NCI-H460 (cell line): ENCODE results near the gene OSCP1. TPM values are rescaled to one million over a fixed set of nuclear protein-coding genes. Genes with fewer than 3 reads are reported as not detected.

Source experiments
- DNase-seq: peaks from one replicate; pipeline ENCODE4 v3.0.0-alpha.2; 2016; ENCODE audit warnings: low read depth; ENCODE audit errors: extremely low read depth
- total RNA-seq: library from RNA; depleted of rRNA; stranded (reverse); fragments of >200 nt; shearing (Covaris generic); gene quantifications from 2 replicates; pipeline ENCODE4 v1.2.3, GENCODE V29; 2014

OSCP1 gene
- total RNA-seq, 1 experiment from 2014 or later: 6.0 TPM

DNA sequence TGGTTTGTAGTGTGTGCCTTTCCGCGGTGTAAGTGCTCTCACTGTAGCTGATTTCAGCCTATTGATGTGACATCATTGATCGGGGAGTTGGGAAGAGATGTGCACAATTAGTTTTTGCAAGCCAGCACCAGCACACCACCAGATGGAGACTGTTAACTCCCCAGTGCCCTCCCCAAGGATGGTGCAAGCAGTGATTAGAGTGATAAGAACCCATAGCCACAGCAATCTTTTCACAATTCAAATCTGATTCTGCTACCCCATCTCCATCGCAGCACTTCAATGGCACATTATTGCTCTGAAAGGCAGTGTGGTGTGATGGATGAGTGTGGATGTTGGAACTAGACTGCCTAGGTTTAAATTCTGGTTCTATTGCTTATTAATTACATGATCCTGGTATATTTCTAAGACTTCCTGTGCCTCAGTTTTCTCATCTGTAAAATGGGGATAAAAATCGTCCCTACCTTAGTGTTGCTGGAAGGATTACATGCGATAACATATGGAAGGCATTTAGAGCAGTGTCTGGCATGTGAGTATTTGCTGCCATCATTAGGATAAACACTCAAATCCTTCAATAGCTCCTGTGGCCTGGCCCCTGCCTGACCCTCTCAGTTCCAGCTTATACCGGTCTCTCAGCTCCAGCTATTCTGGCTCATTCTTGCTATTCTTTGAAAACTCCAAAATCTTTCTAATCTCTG lies 25.8 kb upstream of the OSCP1 start:
- DNase-seq: no peak

DNA sequence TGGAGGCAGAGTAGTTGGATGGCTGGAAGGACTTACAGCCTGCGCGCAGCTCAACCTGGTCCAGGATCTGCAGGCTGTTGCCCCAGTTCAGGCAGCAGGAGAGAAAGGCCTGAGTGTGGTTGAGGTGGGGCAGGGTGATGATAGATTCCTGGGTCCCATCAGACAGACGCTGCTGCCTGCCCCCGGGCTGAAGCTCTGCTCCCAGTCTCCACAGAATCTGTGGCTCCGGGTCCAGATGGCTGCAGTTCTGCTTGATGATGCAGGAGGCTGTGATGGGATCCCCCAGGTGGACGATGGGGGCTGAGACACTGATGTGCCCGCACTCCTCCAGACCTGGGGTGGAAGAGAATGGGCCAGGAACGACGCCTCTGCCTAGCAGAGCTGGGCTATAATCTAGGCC lies 25.1 kb upstream of the OSCP1 start:
- no peak for DNase-seq

DNA sequence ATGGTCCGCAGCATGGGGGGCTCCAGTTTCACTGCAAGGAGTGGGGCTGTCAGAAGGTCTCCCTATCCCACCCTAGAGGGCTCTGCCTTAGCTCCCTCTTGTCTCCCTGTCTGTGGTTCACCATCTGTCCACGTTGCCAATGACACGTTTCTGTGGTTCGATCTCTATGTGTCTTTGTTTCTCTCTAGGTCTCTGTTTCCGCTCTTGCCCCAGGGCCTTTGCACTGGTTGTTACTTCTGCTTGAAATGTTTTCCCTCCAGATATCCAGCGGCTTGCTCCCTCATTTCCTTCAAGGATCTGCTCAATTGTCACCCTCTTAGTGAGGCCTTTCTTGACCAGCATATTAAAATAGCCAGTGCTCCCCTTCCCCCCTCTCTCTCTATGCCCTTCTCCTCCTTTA lies 22.4 kb upstream of the OSCP1 start:
- DNase-seq: no peak

DNA sequence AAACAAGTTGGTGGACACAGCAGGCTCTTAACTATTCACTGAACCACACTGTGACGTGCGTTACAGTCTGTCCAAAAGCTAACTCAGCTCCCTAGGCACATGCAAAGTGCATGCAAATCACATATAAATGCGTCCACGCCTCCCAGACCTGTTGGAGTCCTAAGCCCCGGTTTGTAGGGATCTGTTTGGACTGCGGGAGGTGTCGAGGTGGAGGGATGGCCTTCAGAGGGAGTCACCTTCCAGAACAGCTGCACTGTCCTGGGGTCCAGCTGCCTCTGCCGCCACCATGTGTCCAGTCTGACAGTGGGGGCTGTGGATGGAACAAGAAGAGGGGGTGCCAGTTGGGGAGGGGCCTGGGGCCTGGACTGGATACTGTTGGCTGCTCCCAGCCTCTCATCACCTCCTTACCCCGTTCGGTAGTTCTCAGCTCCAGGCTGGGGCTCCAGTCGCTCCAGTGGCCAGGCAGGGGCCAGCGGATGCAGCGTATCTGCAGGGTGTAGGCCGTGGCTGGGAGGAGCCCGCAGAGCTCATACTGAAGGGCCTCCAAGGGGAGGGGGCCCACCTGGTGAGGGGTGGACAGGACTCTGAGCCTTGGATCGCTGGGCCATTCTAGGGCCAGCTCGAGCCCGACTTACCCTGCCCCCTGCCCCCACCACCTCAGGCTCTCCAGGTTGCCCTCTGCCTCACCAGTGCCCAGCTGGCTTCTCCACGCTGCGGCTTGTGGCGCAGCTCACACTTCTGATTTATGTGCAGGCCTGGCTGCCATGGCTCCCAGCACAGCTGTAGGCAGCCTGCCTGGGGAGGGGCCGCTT lies 21.8 kb upstream of the OSCP1 start:
- DNase-seq: no peak

DNA sequence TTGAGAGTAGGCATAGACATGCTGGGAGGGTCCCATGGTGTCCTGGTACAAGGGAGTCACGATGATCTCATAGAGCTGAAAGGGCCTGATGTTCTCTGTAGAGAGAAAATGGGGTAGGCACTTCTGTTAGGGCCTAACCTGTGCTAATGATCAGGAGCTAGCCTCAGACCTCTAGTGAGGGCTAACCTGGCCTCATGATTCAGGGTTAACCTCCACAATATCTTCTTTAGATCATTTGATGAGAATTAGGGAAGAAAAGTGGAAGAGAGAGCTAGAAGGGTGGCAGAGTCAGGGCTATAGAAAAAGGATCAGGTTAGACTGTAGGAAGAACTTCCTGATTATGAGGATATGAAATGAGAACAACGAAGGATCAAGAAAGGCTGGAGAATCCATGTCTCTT lies 18.9 kb upstream of the OSCP1 start:
- DNase-seq: no peak

DNA sequence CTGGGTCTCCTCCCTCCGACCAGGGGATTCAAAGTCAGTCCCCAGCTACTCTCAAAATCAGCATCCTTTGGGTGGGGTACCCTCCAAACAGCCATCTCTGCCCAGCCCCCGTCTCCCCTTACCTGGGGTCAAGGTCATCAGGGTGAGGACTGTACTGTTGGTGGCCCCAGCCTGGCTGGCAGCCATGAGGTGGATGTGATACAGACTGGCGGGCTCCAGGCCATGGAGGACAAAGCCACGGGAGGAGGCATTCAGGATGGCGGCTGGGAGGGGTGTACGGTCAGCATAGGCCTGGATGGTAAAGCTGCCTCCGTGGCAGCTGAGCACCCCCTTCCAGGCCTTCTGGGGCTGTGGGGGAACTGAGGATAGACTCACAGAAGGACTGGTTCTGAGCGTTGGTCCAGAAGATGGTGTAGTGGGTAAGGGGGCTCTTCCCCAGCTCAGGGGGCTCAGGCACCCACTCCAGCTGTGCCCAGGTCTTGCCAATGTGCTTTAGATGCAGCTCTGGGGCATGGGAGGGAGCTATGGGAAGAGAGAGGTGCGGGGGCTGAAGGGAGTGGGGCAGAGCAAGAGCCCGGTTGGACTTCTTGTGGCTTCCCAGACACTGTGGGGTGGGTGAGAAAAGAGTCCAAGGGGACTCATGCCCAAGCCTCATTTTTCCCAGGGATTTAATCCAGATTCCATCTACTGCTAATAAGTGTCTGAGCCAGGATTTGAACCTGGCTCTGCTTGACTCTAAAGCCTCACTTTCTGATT lies 17.6 kb upstream of the OSCP1 start:
- DNase-seq: no peak

DNA sequence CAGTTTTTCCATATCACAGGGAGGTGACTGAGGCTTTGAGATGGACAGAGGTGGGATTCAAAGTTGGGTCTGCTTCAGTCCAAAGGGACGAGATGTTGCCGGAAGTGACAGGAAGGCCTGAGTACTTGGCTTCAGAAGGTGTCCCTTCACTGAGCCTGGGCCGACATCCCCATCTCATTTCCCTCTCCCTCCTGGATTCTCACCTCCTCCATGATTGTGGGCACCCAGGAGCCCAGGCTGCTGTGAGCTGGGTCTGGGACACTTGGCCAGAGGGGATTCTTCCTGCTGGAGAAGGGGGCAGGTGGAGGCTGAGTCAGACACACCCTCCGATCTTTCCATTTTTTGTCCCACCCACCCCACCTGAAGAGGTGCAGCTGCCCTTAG lies 16.8 kb upstream of the OSCP1 start:
- no peak for DNase-seq

DNA sequence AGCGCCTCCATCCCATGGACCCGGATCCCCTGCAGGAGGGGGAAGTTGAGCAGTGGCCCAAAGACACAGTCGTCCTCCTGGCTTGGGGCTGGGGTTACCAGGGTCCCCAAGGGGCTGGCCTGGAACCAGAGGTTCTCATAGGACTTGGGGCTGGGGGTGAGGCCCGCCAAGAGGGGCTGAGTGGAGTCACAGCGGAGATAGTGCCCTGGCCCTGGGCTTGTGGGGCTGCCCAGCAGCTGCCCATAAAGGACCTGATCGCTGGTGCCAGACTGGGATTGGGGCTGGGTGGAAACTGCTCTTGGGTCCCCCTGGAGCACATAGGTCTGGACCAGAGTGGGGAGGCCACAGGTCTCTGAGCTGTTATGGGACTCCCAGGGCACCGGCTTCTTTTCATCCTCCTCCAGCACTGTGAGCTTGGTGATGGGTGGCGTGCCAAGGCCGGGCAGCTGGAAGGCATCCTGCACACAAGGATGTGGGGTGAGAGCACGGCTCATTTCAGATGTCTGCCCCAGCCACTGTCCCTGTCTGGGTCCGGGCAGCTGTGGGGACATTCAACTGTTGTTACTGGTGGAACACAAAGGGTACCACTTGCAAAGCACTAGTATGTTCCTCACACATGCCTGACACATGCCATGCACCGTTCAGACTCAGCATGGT lies 16.2 kb upstream of the OSCP1 start:
- no peak for DNase-seq

DNA sequence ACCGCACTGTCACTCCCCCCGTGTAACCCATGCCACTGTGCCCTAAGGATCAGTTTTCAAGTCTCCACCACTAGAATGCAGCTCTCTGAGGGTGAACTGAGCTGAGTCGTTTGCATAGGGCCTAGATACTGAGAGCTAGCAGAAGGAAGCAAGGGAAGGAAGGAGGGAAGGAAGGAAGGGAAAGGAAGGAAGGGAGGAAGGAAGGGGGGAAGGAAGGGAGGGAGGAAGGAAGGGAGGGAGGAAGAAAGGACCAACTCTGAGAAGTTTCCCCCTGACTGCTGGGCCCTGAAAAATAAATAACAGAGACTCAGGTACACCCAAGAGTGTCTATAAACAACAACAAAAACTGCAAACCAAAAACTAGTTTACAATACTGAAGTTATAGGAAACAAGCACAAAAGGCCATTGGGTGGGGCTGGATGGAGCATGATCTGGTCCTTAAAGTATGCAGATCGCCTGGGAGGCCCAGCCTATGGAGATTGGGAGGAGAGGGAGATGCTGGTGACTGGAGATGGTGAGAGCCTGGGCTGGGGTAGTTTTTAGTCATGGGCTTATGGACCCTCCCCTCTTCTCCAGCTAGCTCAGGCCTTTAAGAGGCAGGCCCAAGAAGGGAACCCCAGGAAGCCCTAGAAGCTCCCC lies 15.6 kb upstream of the OSCP1 start:
- no peak for DNase-seq

DNA sequence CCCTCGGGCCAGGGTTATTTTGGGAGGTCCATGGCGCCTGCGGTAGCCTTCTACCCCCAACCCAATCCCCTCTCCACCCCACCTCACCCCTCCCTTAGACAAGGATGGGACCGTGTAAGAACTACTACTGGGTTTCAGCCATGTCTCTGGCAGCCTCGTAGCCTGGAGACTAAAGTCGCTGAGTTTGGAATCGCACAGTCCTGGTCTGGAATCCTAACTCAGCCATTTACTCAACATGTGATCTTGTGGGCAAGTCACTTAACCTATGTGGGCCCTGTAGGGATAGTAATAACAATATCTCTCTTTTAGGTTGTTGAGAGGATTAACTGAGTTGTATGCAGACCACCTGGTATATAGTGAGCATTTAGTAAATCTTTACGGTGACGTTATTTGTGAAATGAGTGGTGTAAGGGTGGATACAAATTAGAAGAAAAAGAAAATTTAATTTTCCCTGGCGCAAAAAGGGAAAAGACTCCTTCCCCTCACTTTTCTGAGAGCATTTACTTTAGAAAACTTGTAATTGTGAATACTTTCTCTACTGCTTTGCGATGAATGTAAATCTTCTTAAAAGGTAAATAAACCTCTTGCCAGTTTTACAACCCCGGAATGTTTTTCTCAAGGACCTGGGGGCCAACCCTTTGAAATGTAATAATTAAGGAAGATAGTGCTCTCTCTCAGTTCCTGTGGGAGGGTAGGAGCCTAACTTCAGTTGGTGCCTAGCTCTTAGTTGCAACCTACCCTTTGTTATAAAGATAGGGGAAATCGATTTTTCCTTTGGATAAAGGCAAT lies 14.5 kb upstream of the OSCP1 start:
- DNase-seq: no peak

DNA sequence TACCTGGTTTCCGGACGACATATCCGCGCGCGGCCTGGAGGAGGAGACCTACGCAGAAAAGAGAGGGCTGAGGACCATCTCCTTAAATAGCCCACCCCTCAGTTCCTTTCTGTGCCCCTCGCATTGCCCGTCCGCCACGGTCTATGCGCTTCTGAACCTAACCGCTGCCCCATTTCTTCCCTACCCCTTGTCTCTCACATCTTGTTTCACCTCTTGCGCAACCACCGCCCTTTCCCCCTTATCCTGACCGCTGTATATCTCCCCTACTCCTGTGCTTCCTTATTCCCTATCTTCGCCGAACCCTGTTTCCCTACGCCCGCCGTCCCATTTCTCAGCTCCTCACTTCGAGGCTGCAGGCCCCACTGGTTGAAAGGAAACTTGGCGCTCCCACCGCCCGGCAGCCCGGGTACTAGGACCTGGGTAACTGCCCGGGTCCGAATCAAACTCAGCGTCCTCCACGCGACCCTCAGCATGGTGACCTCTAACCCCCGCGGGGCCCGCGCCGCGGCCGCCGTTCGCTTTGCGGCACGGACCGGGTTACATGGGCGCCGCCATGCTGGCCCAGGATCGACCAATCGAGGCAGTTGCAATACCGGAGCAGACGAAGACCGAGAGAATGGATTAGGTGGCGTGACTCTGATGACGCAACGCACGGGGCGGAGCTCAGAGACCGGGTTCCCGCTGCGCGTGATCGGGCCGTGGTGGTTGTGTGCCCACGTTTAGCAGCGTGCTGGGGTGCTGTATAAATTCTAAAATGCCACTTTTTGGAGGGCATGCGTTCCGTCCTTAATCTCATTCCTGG lies 13.8 kb upstream of the OSCP1 start, which contains the start of gene MRPS15:
TSS of gene MRPS15 (minus strand) at position 582 of the 802 bp plus-strand sequence. CDS start at position 473, 109 bp downstream.
- DNase-seq: peak; percentile 91

DNA sequence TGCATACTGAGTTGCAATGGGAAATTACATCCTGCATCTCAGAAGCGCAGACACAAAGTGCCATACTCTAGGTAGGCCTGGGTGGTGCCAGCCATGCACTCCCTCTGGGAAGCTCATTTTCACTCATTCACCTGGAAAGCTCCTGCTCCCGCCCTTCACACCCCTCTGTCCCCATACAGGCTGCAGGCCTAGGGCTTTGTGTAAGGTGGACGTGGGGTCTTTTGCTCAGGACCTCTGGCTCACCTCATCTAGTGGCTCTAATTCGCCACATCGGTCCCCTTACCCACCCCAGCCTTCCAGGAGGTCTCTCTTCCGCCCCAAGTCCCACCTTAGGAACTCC lies 13.2 kb upstream of the OSCP1 start:
- no peak for DNase-seq

DNA sequence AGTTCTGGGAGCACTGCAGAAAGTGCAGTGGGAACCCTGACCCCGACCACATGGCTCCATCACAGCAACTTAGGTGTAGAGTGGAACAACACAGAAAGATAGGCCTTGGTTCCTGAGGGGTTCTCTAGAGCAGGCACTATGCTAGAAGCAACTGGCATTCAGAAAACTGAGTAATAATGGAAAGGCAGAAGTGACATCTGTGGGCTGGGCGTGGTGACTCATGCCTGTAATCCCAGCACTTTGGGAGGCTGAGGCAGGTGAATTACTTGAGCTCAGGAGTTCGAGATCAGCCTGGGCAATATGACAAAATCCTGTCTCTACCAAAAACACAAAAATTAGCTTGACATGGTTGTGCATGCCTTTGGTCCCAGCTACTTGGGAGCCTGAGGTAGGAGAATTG lies 8.7 kb upstream of the OSCP1 start:
- DNase-seq: no peak

DNA sequence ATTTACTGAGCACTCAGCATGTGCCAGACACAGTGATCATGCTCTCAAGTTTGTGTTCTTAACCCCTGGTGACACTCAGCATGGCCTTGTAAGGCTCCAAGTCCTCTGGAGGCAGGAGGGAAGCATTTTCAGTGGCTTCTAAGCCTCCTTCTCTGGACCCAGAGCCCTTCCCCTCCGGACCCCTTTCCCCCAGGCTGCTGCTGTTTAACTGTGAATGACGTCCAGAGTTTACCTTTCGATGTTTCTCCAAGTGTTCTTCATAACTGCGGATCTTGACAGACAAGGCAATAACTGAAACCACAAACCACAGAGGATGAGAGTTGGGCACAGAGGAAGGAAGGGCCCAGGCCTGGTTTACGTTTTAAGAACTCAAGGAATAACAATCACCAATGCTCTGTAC lies 7.4 kb upstream of the OSCP1 start:
- no peak for DNase-seq

DNA sequence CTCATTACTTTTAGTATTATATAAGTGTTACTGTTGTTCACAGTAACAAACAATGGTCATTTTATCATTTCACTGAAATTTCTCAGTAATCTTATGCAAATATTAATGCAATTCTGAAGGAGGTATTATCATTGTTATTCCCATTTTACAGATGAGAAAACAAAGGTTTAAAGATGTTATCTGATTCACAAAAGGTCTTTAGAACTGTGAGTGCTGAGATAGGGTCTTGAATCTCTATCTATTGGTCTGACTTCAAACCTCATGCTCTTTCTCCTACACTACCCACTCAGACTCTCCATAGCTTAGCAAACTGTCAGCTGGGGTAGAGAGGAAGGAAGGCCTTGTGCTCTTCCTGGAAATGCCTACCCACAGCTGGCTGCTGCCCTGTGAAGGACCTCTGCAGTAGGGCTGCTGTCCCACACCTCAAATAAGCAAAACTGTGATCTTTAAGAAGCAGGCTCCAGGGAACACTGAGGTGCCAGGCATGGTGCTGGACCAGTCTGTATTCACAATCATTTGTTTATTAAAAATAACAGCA lies 6.2 kb upstream of the OSCP1 start:
- DNase-seq: no peak

DNA sequence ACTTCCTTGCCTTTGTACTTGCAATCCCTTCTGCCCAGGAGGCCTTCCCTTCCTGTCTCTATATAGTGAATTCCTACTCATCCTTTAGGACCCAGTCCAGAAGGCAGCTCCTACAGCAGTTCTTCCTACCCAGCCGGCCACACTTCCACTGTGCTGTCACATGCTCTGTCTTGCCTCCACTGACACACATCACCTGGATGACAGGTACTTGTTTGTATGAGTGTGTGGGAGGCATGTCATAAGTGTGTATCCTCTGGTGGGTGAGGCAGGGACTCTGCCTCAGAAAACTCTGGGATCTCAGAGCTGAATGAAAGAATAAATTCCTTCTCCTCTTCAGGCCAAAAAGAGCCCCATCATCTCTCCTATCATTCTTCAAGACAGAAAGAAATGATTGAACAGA lies 5.1 kb upstream of the OSCP1 start:
- no peak for DNase-seq

DNA sequence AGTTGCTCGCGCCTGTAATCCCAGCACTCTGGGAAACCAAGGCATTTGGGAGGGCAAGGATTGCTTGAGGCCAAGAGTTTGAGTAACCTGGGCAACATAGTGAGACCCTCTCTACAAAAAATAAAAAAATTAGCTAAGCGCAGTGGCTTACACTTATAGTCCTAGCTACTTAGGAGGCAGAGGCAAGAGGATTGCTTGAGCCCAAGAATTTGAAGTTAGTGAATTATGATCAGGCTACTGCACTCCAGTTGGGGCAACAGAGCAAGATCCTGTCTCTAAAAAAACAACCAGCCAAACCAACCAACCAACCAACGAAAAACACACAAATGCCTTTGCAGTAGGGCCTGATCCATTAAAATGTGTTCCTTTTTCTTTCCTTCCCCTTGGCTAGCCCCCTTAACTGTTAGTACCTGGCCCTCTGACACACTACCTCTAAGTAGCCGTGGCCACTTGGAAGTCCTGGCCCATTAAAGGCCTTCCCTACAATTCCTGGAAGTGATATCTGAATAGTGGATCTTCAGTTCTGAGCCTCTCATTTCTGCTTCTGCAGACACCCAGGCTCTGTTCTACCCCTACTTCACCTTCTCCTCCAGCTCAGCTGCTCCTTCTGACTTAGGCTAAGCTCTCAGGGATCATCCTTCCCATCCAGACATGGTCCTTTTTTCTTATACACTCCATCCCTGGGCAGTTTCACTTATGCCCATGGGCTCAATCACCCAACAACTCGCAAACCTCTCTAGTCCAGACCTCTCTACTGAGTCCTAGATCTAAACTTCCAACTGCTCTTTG lies 3.5 kb upstream of the OSCP1 start:
- no peak for DNase-seq

DNA sequence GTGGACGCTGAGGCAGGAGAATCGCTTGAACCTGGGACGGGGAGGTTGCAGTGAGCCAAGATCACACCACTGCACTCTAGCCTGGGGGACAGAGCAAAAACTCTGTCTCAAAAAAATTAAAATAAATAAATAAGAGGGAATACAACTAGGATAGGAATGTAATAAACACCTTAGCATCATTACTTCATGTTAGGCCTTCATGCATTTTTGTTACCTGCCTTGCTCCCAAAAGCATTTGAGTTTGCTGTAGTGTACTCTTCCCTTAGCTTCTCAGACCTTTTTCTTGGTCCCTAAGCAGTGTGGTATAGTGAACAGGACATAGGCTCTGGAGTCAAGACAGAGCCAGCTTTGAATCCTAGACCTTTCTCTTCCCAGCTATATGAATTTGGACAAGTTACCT lies 2.8 kb upstream of the OSCP1 start:
- no peak for DNase-seq
